ELR (cell line): ENCODE results near the gene DMD.
A peak's percentile ranks its signal among the peaks of the same experiment; 100 is the strongest.

Experiments
- DNase-seq: peaks from one replicate; pipeline ENCODE4 v3.0.0-alpha.2; 2015; ENCODE audit warnings: low read depth

Gene DMD

GRCh38 chrX:31227250-31227649, 1984.1 kb downstream of the DMD start:
- DNase-seq, result peak; percentile 14

GRCh38 chrX:31225819-31226218, 1985.5 kb downstream of the DMD start:
- no peak for DNase-seq

GRCh38 chrX:31224381-31225012, 1986.9 kb downstream of the DMD start:
- no peak for DNase-seq

GRCh38 chrX:31223817-31224216, 1987.5 kb downstream of the DMD start:
- DNase-seq, result peak; percentile 70

GRCh38 chrX:31222946-31223345, 1988.4 kb downstream of the DMD start:
- DNase-seq, result no peak

GRCh38 chrX:31219174-31219573, 1992.2 kb downstream of the DMD start:
- no peak for DNase-seq

GRCh38 chrX:31217084-31217483, 1994.3 kb downstream of the DMD start:
- no peak for DNase-seq

- no peak for DNase-seq
Observed at GRCh38 chrX:31215277-31215815, 1996.0 kb downstream of the DMD start.

GRCh38 chrX:31213941-31214340, 1997.4 kb downstream of the DMD start:
- peak; percentile 32 for DNase-seq

- no peak for DNase-seq
Observed at GRCh38 chrX:31212856-31213748, 1998.2 kb downstream of the DMD start.

GRCh38 chrX:31209005-31209628, 2002.2 kb downstream of the DMD start:
- DNase-seq, result peak; percentile 37

GRCh38 chrX:31201503-31201902, 2009.8 kb downstream of the DMD start:
- peak; percentile 1 for DNase-seq

GRCh38 chrX:31200430-31200829, 2010.9 kb downstream of the DMD start:
- DNase-seq, result no peak

- no peak for DNase-seq
Observed at GRCh38 chrX:31199840-31200114, 2011.6 kb downstream of the DMD start.

GRCh38 chrX:31199056-31199839, 2012.1 kb downstream of the DMD start:
- peak; percentile 24 for DNase-seq

GRCh38 chrX:31190221-31190975, 2021.0 kb downstream of the DMD start:
- no peak for DNase-seq

- no peak for DNase-seq
Observed at GRCh38 chrX:31186693-31187338, 2024.5 kb downstream of the DMD start.

- no peak for DNase-seq
Observed at GRCh38 chrX:31185884-31186283, 2025.5 kb downstream of the DMD start.

- no peak for DNase-seq
Observed at GRCh38 chrX:31181377-31182000, 2029.9 kb downstream of the DMD start.

- DNase-seq, result no peak
Observed at GRCh38 chrX:31179203-31179602, 2032.1 kb downstream of the DMD start.

GRCh38 chrX:31178769-31179125, 2032.6 kb downstream of the DMD start:
- no peak for DNase-seq
